Nephron progenitor cell (in vitro differentiated cells): ENCODE results near the gene PLCB2.
A peak's percentile ranks its signal among the peaks of the same experiment; 100 is the strongest.

Experiments used
- DNase-seq: peaks from one replicate; pipeline ENCODE4 v3.0.0; 2021
- H3K27ac Mint-ChIP-seq: 2 replicates; pipeline ENCODE4 v1.8.0; 2021; ENCODE audit warnings: mild to moderate bottlenecking, moderate library complexity, mixed read lengths
- H3K27me3 Mint-ChIP-seq: 2 replicates; pipeline ENCODE4 v1.8.0; 2021; ENCODE audit warnings: mild to moderate bottlenecking, low read depth, mixed read lengths; ENCODE audit not compliant: poor library complexity
- H3K36me3 Mint-ChIP-seq: 2 replicates; pipeline ENCODE4 v1.8.0; 2021; ENCODE audit warnings: low read depth, mixed read lengths
- H3K4me1 Mint-ChIP-seq: 2 replicates; pipeline ENCODE4 v1.8.0; 2021; ENCODE audit warnings: mixed read lengths
- H3K4me3 Mint-ChIP-seq: 2 replicates; pipeline ENCODE4 v1.8.0; 2021; ENCODE audit warnings: mild to moderate bottlenecking, moderate library complexity, mixed read lengths
- H3K9me3 Mint-ChIP-seq: 2 replicates; pipeline ENCODE4 v1.8.0; 2021; ENCODE audit warnings: mild to moderate bottlenecking, moderate library complexity, mixed read lengths
- CTCF ChIP-seq: fragments of 200-600 bp; sonication (generic); IDR thresholded peaks from 2 replicates; pipeline ENCODE4 v1.5.0; 2021; ENCODE audit warnings: antibody characterized with exemption

Gene PLCB2

DNA sequence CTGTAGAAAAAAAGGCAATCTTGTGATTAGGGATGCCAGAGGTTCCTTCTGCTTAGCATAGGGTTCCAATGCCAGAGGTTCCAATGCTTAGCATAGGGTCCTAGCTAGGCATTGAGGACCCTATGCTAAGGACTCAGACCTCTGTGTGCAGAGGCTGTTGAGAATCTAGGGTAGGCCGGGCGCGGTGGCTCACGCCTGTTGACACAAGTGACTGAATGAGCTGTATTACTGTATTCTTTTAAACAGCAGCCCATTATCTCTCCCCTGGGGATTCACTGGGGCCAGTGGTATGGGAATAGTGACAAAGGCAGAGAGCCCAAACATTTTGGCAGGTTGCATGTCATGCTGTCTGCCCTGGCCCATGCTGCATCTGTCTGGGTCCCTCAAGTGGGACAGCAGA, 52.7 kb downstream of the PLCB2 start:
- Mint-ChIP-seq H3K4me3 (no peak overlapping the region), H3K36me3 (no peaks in the 10 kb centered on the region), H3K27ac (no peak overlapping the region), H3K9me3 (no peaks in the 10 kb centered on the region), H3K4me1 (peaks cover 59% of the 10 kb centered on the region), H3K27me3 (peaks cover 61% of the 10 kb centered on the region)
- TF ChIP-seq CTCF: no peak
- no peak for DNase-seq

- TF ChIP-seq CTCF: no peak
- Mint-ChIP-seq H3K36me3 (no peaks in the 10 kb centered on the region), H3K4me3 (no peak overlapping the region), H3K27me3 (peaks cover 64% of the 10 kb centered on the region), H3K4me1 (peaks cover 57% of the 10 kb centered on the region), H3K27ac (no peak overlapping the region), H3K9me3 (no peaks in the 10 kb centered on the region)
- no peak for DNase-seq
Observed at GRCh38 chr15:40254452-40254851, 53.3 kb downstream of the PLCB2 start.

DNA sequence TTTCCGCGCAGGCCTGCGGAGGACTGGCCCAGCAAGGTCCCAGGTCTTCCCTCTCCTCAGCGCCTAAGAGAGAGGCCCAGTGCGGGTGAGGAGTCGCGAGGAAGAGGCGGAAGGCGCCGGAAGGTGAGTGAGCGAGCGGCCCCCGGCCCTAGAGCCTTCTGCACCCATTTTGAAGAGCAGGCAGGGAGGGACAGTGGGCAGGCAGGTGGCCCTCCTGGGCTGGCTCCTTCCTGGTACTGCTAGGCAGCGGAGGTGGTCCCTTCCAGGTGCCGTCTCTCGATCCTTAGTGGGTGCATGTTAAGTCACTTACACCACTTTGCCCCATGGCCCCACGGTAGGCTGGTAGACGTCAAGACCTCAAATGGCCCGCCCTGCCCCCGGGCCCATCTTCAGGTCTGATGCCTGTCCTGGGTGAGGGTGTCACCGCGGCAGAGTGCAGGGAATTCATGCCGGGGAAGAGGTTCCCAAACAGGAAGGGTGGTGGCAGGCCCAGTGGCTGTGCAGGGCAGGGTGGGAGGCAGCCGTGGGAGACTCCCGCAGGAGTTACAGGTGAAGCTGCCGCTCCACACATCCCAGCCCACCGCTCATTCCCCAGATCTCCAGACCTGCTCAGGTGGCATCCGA, 54.5 kb downstream of the PLCB2 start:
- H3K4me3 Mint-ChIP-seq: peak overlapping the region; percentile 80

DNA sequence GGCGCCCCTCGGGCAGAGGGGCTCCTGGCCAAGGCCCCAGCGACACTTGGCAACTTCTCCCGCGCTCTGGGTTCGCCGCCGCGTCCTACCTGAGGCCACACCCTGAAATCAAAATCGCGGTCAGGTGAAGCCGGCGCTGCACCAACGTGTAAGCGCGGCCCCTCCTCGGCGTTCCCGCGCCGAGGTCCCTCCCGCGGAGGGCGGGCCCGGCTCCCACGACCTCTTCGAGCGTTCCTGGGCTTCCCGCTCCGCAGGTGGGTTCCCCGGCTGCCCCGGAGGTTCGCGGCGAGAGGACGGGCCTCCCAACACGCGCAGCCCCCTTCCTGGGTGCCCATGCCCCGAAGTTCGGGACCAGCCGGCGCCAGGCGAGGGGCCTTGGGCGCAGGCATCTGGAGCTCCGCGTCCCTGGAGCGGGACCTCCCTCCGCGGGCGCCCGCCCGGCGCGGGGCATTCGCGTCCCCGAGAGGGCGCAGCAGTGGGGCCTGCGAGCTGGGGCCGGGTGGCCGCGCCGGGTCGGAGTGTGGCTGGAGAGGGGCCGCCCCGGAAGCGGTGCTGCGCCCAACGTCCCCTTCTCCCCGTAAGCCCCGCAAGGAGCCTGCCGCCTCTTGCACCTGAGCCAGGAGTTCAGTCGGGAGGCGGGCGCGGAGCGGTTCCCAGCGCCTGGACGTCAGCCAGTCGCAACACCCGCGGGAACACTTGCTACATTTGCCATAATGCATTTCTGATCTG, 55.1 kb downstream of the PLCB2 start:
- Mint-ChIP-seq H3K9me3 (no peaks in the 10 kb centered on the region), H3K27me3 (peaks cover 73% of the 10 kb centered on the region)

More for the DNA sequence above, 54.5 kb downstream of the PLCB2 start:
- Mint-ChIP-seq H3K4me1 (peaks cover 46% of the 10 kb centered on the region), H3K9me3 (no peaks in the 10 kb centered on the region), H3K36me3 (no peaks in the 10 kb centered on the region), H3K27ac (no peak overlapping the region), H3K27me3 (peaks cover 73% of the 10 kb centered on the region)
- TF ChIP-seq CTCF: no peak
- DNase-seq: no peak

GRCh38 chr15:40252141-40252437, 55.6 kb downstream of the PLCB2 start:
- Mint-ChIP-seq H3K4me1 (peaks cover 36% of the 10 kb centered on the region), H3K27me3 (peaks cover 77% of the 10 kb centered on the region), H3K27ac (no peak overlapping the region), H3K36me3 (no peaks in the 10 kb centered on the region), H3K4me3 (peak overlapping the region; percentile 25), H3K9me3 (no peaks in the 10 kb centered on the region)
- DNase-seq: peak; percentile 32
- TF ChIP-seq CTCF: no peak

More for the DNA sequence above, 55.1 kb downstream of the PLCB2 start:
- TF ChIP-seq CTCF: no peak
- Mint-ChIP-seq H3K4me1 (peaks cover 40% of the 10 kb centered on the region), H3K36me3 (no peaks in the 10 kb centered on the region), H3K4me3 (peak overlapping the region; percentile 80), H3K27ac (no peak overlapping the region)
- DNase-seq: peak; percentile 66
